EH (cell line): ENCODE measurements around the gene TOP3A.
"Not testable (repeated sequence)": the region's sequence is repeated elsewhere in the genome, so short reads cannot be mapped to it uniquely, and the experiment has no call there.

Experiments
- DNase-seq: peaks from one replicate; pipeline ENCODE4 v3.0.0-alpha.2; 2015; ENCODE audit warnings: low read depth

TOP3A gene

GRCh38 chr17:18324140-18325050 is 9.6 kb upstream of the TOP3A start:
- DNase-seq = no peak

- no peak for DNase-seq
These were observed 8.8 kb upstream of the TOP3A start for GRCh38 chr17:18323507-18324139.

- DNase-seq = peak; percentile 35
These were observed 8.2 kb upstream of the TOP3A start for GRCh38 chr17:18323007-18323406.

GRCh38 chr17:18322522-18322921 is 7.7 kb upstream of the TOP3A start:
- no peak for DNase-seq

GRCh38 chr17:18321309-18321708 is 6.5 kb upstream of the TOP3A start:
- no peak for DNase-seq

- DNase-seq = no peak
These were observed 5.5 kb upstream of the TOP3A start for GRCh38 chr17:18320301-18320700.

GRCh38 chr17:18319604-18320256 is 4.9 kb upstream of the TOP3A start:
- DNase-seq = peak; percentile 76

GRCh38 chr17:18318771-18319450 is 4.1 kb upstream of the TOP3A start:
- no peak for DNase-seq

GRCh38 chr17:18318117-18318516 is 3.3 kb upstream of the TOP3A start:
- DNase-seq = no peak

GRCh38 chr17:18315961-18316360 is 1.2 kb upstream of the TOP3A start:
- no peak for DNase-seq

- DNase-seq = no peak
These were observed 748 bp upstream of the TOP3A start for GRCh38 chr17:18315562-18315922.

- peak; percentile 31 for DNase-seq
These were observed 599 bp downstream of the TOP3A start for GRCh38 chr17:18314059-18314730.

GRCh38 chr17:18309202-18309601 is 5.6 kb downstream of the TOP3A start:
- DNase-seq = no peak

- not testable (repeated sequence) for DNase-seq
These were observed 11.6 kb downstream of the TOP3A start for GRCh38 chr17:18303206-18303605.

GRCh38 chr17:18300725-18301480 is 13.9 kb downstream of the TOP3A start:
- DNase-seq = no peak

GRCh38 chr17:18298061-18298460 is 16.7 kb downstream of the TOP3A start:
- DNase-seq = not testable (repeated sequence)

GRCh38 chr17:18291718-18292540 is 22.9 kb downstream of the TOP3A start:
- DNase-seq = no peak

- no peak for DNase-seq
These were observed 29.5 kb downstream of the TOP3A start for GRCh38 chr17:18285296-18285695.

GRCh38 chr17:18281788-18282187 is 33.0 kb downstream of the TOP3A start:
- no peak for DNase-seq

GRCh38 chr17:18280766-18281371 is 33.9 kb downstream of the TOP3A start:
- peak; percentile 6 for DNase-seq
